HepG2 (cell line): ENCODE data around the gene NCBP3. TPM values are rescaled to one million over a fixed set of nuclear protein-coding genes. Genes with fewer than 3 reads are reported as not detected.

Source experiments
- ATF4 ChIP-seq, 2 experiments: fragments of 450-650 bp in 1 of 2; sonication (generic) in 1 of 2; formaldehyde crosslinking; IDR thresholded peaks; 2 replicates each; pipeline versions ENCODE4 v1.5.0 to v1.8.0; 2020 to 2022; ENCODE audit warnings: mild to moderate bottlenecking in 1 of 2, missing genetic modification reagents in 1 of 2
- BCLAF1 ChIP-seq: fragments of 450-650 bp; IDR thresholded peaks from 2 replicates; pipeline ENCODE4 v1.6.1; 2017; ENCODE audit warnings: mild to moderate bottlenecking
- PATZ1 ChIP-seq: sonication (generic); formaldehyde crosslinking; IDR thresholded peaks from 2 replicates; pipeline ENCODE4 v1.4.0; 2020; ENCODE audit warnings: missing genetic modification reagents
- SOX13 ChIP-seq, 3 experiments: fragments of 450-650 bp in 1 of 3; sonication (generic) in 1 of 3; formaldehyde crosslinking in 1 of 3; IDR thresholded peaks in 2 of 3; conservative IDR thresholded peaks in 1 of 3; 2 replicates each; pipeline versions ENCODE4 v1.5.0 to v1.6.1; 2016 to 2020; ENCODE audit warnings: antibody characterized with exemption in 1 of 3, mild to moderate bottlenecking in 1 of 3, missing compliant biosample characterization in 1 of 3, missing genetic modification reagents in 1 of 3, moderate library complexity in 1 of 3
- STAT6 ChIP-seq: sonication (generic); formaldehyde crosslinking; IDR thresholded peaks from 2 replicates; pipeline ENCODE4 v1.4.0; 2020; ENCODE audit warnings: missing genetic modification reagents, mild to moderate bottlenecking, borderline replicate concordance
- TEAD3 ChIP-seq: optimal IDR thresholded peaks from 2 replicates; pipeline ENCODE3; 2016; ENCODE audit warnings: borderline replicate concordance
- ZIK1 ChIP-seq: sonication (generic); formaldehyde crosslinking; IDR thresholded peaks from 2 replicates; pipeline ENCODE4 v1.5.0; 2020; ENCODE audit warnings: mild to moderate bottlenecking, low read depth, missing genetic modification reagents, borderline replicate concordance
- ZKSCAN8 ChIP-seq: IDR thresholded peaks from 2 replicates; pipeline ENCODE4 v1.6.1; 2016; ENCODE audit warnings: borderline replicate concordance, missing genetic modification reagents, missing compliant biosample characterization
- ZNF124 ChIP-seq: sonication (generic); formaldehyde crosslinking; IDR thresholded peaks from 2 replicates; pipeline ENCODE4 v1.4.0; 2020; ENCODE audit warnings: missing genetic modification reagents
- ZNF281 ChIP-seq: sonication (generic); formaldehyde crosslinking; IDR thresholded peaks from 2 replicates; pipeline ENCODE4 v1.4.0; 2020; ENCODE audit warnings: missing genetic modification reagents, borderline replicate concordance
- ZNF660 ChIP-seq: sonication (generic); formaldehyde crosslinking; IDR thresholded peaks from 2 replicates; pipeline ENCODE4 v1.5.1; 2020; ENCODE audit warnings: mild to moderate bottlenecking, low read depth, missing genetic modification reagents, borderline replicate concordance
- ZNF770 ChIP-seq: sonication (generic); formaldehyde crosslinking; IDR thresholded peaks from 2 replicates; pipeline ENCODE4 v1.5.0; 2020; ENCODE audit warnings: mild to moderate bottlenecking, missing genetic modification reagents
- polyA plus RNA-seq, 8 experiments: library from polyadenylated mRNA; depleted of rRNA in 3 of 8; stranded (reverse) in 7 of 8; unstranded in 1 of 8; fragments of >200 nt; fragmentation: Illumina TruSeq in 4 of 8; extraction: Trizol in 4 of 8; gene quantifications; 2 replicates each; pipeline versions ENCODE4 v1.2.1 to v1.2.3, GENCODE V29; 2011 to 2016; ENCODE audit warnings: low read depth in 4 of 8, missing spikeins in 1 of 8, mixed read lengths in 1 of 8; ENCODE audit not compliant: insufficient read depth in 1 of 8
- total RNA-seq, 5 experiments: library from RNA; depleted of rRNA; stranded (reverse); fragments of >200 nt; fragmentation: Illumina TruSeq; extraction: Trizol; gene quantifications; 2 replicates each; pipeline ENCODE4 v1.2.3, GENCODE V29; 2016; ENCODE audit warnings: low read depth in 1 of 5

NCBP3 gene
- total and polyA plus RNA-seq, 2 of the 13 experiments (the other 11 are each of a cell fraction or from before 2014, with no cell fraction given): 19.5 to 24.8 TPM

- TF ChIP-seq STAT6 (CRISPR knock-in tag) (no peak), SOX13 (IDR thresholded peaks at IDR 0.05) (no peak; the same call in 1 of the 2 replicates), SOX13 (CRISPR knock-in tag; conservative IDR thresholded peaks at IDR 0.05 in 1 of 2, IDR thresholded peaks at IDR 0.05 in 1 of 2) (peak in 1 of 2 experiments; percentile 69; a peak in 2 of 4 replicates), ZNF660 (CRISPR knock-in tag) (no peak), ZKSCAN8 (0 out of 2 replicates have a peak, but pooled peaks have one; percentile 54), ZIK1 (CRISPR knock-in tag) (peak; percentile 83; the same call in 1 of the 2 replicates), PATZ1 (peak; percentile 49), TEAD3 (CRISPR knock-in tag) (peak; percentile 23), ZNF770 (CRISPR knock-in tag) (peak; percentile 57; the same call in 1 of the 2 replicates), ATF4 (CRISPR knock-in tag; IDR thresholded peaks at IDR 0.05) (no peak; a peak in 1 of 4 replicates), BCLAF1 (no peak), ZNF124 (CRISPR knock-in tag) (no peak), ZNF281 (CRISPR knock-in tag) (0 out of 2 replicates have a peak, but pooled peaks have one; percentile 16)
Measured at GRCh38 chr17:3795390-3796102, 50.5 kb downstream of the NCBP3 start (continued).
